K562 (cell line): Measurements from ENCODE around the gene RAB11FIP2. TPM values are rescaled to one million over a fixed set of nuclear protein-coding genes. Genes with fewer than 3 reads are reported as not detected.

ENCODE experiments used
- ATAC-seq: fragments of 200-7000 bp; cut with Tn5 transposase; 3 replicates; pipeline ENCODE4 v1.9.1; 2020; ENCODE audit warnings: moderate library complexity
- BruUV-seq: library from RNA; stranded (reverse); fragments of 400-500 nt; replicated peaks from 2 replicates; lab custom pipeline; 2021; lab: Mats Ljungman, UMichigan
- CTCF ChIA-PET: fragments of 300-600 bp; formaldehyde crosslinking; extraction: SDS; loops from one replicate; lab custom pipeline; 2021; ENCODE audit warnings: low intra/inter-chr PET ratio; lab: Yijun Ruan, JAX
- POLR2A ChIA-PET: fragments of 300-600, 350-650 bp; sonication (Branson Sonifier 250); formaldehyde crosslinking; extraction: SDS; loops from one replicate; lab custom pipeline; 2021; ENCODE audit warnings: antibody characterized with exemption, inconsistent platforms; lab: Yijun Ruan, JAX
- DNase-seq, 4 experiments: peaks; one replicate each; pipeline versions ENCODE4 v3.0.0 to v3.0.0-alpha.2; 2011 to 2018; ENCODE audit warnings: low spot score in 3 of 4, mixed read lengths in 3 of 4; ENCODE audit errors: extremely low read depth in 1 of 4
- FAIRE-seq: peaks from 2 replicates; lab custom pipeline; 2011; peaks lifted over from hg19 to GRCh38; lab: Jason Lieb, UNC
- H2AFZ ChIP-seq: 2 replicates; pipeline ENCODE4 v1.6.0; 2011; ENCODE audit warnings: low read depth, low read length, control low read depth, inconsistent platforms
- H3K27ac ChIP-seq: fragments of 200-600 bp; 3 replicates; pipeline ENCODE4 v1.8.0; 2011; ENCODE audit warnings: low read depth, mild to moderate bottlenecking, control low read depth, inconsistent platforms, low read length, moderate library complexity, mixed read lengths; ENCODE audit errors: extremely low read depth
- H3K27me3 ChIP-seq, 2 experiments: fragments of 300-600 bp in 1 of 2; 2 replicates in 1 of 2; 3 replicates in 1 of 2; pipeline versions ENCODE4 v1.6.0 to v1.8.0; 2011; ENCODE audit warnings: inconsistent platforms in 2 of 2, low read length in 2 of 2, mild to moderate bottlenecking in 1 of 2, mixed read lengths in 1 of 2, moderate library complexity in 1 of 2; ENCODE audit not compliant: control insufficient read depth in 2 of 2, insufficient read depth in 2 of 2
- H3K36me3 ChIP-seq: fragments of 300-600 bp; 3 replicates; pipeline ENCODE4 v1.8.0; 2011; ENCODE audit warnings: mild to moderate bottlenecking, low read length, inconsistent platforms; ENCODE audit not compliant: control insufficient read depth, insufficient read depth
- H3K4me1 ChIP-seq, 2 experiments: fragments of 200-600 bp in 1 of 2; replicated peaks in 1 of 2; 2 replicates in 1 of 2; 3 replicates in 1 of 2; pipeline versions ENCODE4 v1.5.1 to v1.8.0; 2011; ENCODE audit warnings: inconsistent platforms in 2 of 2, low read length in 2 of 2, mild to moderate bottlenecking in 1 of 2, mixed read lengths in 1 of 2, moderate library complexity in 1 of 2; ENCODE audit not compliant: control insufficient read depth in 2 of 2, insufficient read depth in 2 of 2
- H3K4me2 ChIP-seq: 2 replicates; pipeline ENCODE4 v1.6.1; 2011; ENCODE audit warnings: low read length, control low read depth, inconsistent platforms, mixed read lengths; ENCODE audit not compliant: insufficient read depth
- H3K4me3 ChIP-seq: fragments of 200-600 bp; sonication (generic), shearing (Covaris generic); 2 replicates; pipeline ENCODE4 v1.5.1; 2016; ENCODE audit warnings: control low read depth, inconsistent platforms
- H3K79me2 ChIP-seq: fragments of 200-600 bp; 3 replicates; pipeline ENCODE4 v1.8.0; 2011; ENCODE audit warnings: low read length, inconsistent platforms; ENCODE audit not compliant: control insufficient read depth, insufficient read depth
- H3K9ac ChIP-seq, 2 experiments: 2 replicates each; pipeline versions ENCODE4 v1.6.0 to v1.6.1; 2011; ENCODE audit warnings: low read depth in 2 of 2, low read length in 2 of 2, control low read depth in 1 of 2, inconsistent platforms in 1 of 2, mild to moderate bottlenecking in 1 of 2, mixed read lengths in 1 of 2; ENCODE audit not compliant: insufficient read depth in 1 of 2
- H3K9me1 ChIP-seq: one replicate; pipeline ENCODE4 v1.6.0; 2011; ENCODE audit warnings: inconsistent platforms, mild to moderate bottlenecking, low read length, moderate library complexity; ENCODE audit not compliant: control insufficient read depth, insufficient read depth
- H3K9me3 ChIP-seq: replicated peaks from 2 replicates; pipeline ENCODE4 v1.5.1; 2011; ENCODE audit warnings: low read depth, low read length, inconsistent platforms; ENCODE audit not compliant: control insufficient read depth, insufficient read depth
- H4K20me1 ChIP-seq: replicated peaks from 2 replicates; pipeline ENCODE4 v1.6.1; 2011; ENCODE audit warnings: low read length, inconsistent platforms, mixed read lengths; ENCODE audit not compliant: control insufficient read depth, insufficient read depth
- RBM39 ChIP-seq: fragments of 200-400 bp; formaldehyde crosslinking; optimal IDR thresholded peaks from 2 replicates; pipeline ENCODE3; 2018; ENCODE audit warnings: low read depth, low read length
- SAP30 ChIP-seq: fragments of 200-600 bp; sonication (generic); IDR thresholded peaks from 2 replicates; pipeline ENCODE4 v1.6.1; 2012; ENCODE audit warnings: borderline replicate concordance, low read depth, mild to moderate bottlenecking, moderate library complexity, low read length, control low read depth, inconsistent platforms; ENCODE audit not compliant: insufficient read depth, poor library complexity, severe bottlenecking
- TEAD1 ChIP-seq, 2 experiments: fragments of 450-650 bp in 1 of 2; sonication (generic) in 1 of 2; formaldehyde crosslinking; IDR thresholded peaks; 2 replicates each; pipeline versions ENCODE4 v1.4.0 to v1.8.0; 2020 to 2022; ENCODE audit warnings: mild to moderate bottlenecking in 2 of 2, missing genetic modification reagents in 1 of 2
- WGBS: fragments of 100-300 bp; shearing (Covaris generic); methylation state at CpG from one replicate; pipeline ENCODE4 v1.1.6; 2016; ENCODE audit warnings: low coverage, mixed read lengths; ENCODE audit not compliant: insufficient coverage; ENCODE audit errors: missing lambda C conversion rate; 5-methylcytosine and 5-hydroxymethylcytosine counted together
- in situ Hi-C: fragments of 300-500 bp; cut with MboI; formaldehyde crosslinking; loops from 4 replicates; pipeline ENCODE4 v1.15.0; 2018; ENCODE audit warnings: inconsistent platforms, mixed read lengths
- intact Hi-C: fragments of 100-400 bp; cut with micrococcal nuclease; formaldehyde crosslinking; loops from 2 replicates; pipeline ENCODE4 v1.14.2; 2022
- polyA plus RNA-seq, 8 experiments: library from polyadenylated mRNA; depleted of rRNA in 4 of 8; stranded (reverse) in 5 of 8; unstranded in 3 of 8; fragments of >200 nt; fragmentation: Nextera tagmentation in 2 of 8; fragmentation: Illumina TruSeq in 1 of 8; extraction: Ambion mirVana in 2 of 8; extraction: Trizol in 1 of 8; gene quantifications; 2 replicates each; pipeline versions ENCODE4 v1.2.1 to v1.2.3, GENCODE V29; 2011 to 2014; ENCODE audit warnings: inconsistent platforms in 1 of 8, missing spikeins in 1 of 8
- total RNA-seq, 7 experiments: library from RNA; depleted of rRNA in 6 of 7; stranded (reverse); fragments of >200 nt in 6 of 7; fragmentation: Illumina TruSeq in 2 of 7; extraction: Trizol in 2 of 7; gene quantifications; 2 replicates each; pipeline versions ENCODE4 v1.2.1 to v1.2.3, GENCODE V29; 2011 to 2021; ENCODE audit warnings: low replicate concordance in 1 of 7

The RAB11FIP2 gene
- total and polyA plus RNA-seq, 9 of the 15 experiments (the other 6 are each of a cell fraction or from before 2014, with no cell fraction given), result 3.0 to 10.6 (median 3.9) TPM

GRCh38 chr10:117955176-117955575 is 91.6 kb downstream of the RAB11FIP2 start:
- FAIRE-seq (no peak), ATAC-seq (no peak), DNase-seq (no peak)
- H3K4me1 ChIP-seq, result no peaks in the 10 kb centered on the region
- intact Hi-C loops, result no loop called here
- WGBS, result 0% methylated on average over 1 of the region's 1 CpG
- H4K20me1 ChIP-seq, result no peaks in the 10 kb centered on the region
- POLR2A ChIA-PET, result no interaction called here
- H3K4me2 ChIP-seq, result no peak overlapping the region
- H3K9me3 ChIP-seq, result no peaks in the 10 kb centered on the region
- H3K4me3 ChIP-seq, result no peak overlapping the region
- no peak for TF ChIP-seq TEAD1 (CRISPR knock-in tag; IDR thresholded peaks at IDR 0.05)
- no peak for TF ChIP-seq RBM39
- no peak for TF ChIP-seq SAP30
- no peaks in the 10 kb centered on the region for H3K79me2 ChIP-seq
- H3K9ac ChIP-seq, result no peak overlapping the region
- H3K27me3 ChIP-seq, result peaks cover 2 to 5% of the 10 kb centered on the region in 2 experiments; a peak in 1 of 5 replicates
- CTCF ChIA-PET, result no interaction called here
- no peak overlapping the region for H2AFZ ChIP-seq
- in situ Hi-C loops, result no loop called here
- H3K9me1 ChIP-seq, result no peaks in the 10 kb centered on the region
- no TSS peak for BruUV-seq
- H3K27ac ChIP-seq, result no peak overlapping the region
- no peaks in the 10 kb centered on the region for H3K36me3 ChIP-seq
